ENCODE results near the gene HSPA12A. TPM values are rescaled to one million over a fixed set of nuclear protein-coding genes. Genes with fewer than 3 reads are reported as not detected.

The HSPA12A gene
- total RNA-seq, 1 experiment from 2014 or later: 3.1 TPM

DNA sequence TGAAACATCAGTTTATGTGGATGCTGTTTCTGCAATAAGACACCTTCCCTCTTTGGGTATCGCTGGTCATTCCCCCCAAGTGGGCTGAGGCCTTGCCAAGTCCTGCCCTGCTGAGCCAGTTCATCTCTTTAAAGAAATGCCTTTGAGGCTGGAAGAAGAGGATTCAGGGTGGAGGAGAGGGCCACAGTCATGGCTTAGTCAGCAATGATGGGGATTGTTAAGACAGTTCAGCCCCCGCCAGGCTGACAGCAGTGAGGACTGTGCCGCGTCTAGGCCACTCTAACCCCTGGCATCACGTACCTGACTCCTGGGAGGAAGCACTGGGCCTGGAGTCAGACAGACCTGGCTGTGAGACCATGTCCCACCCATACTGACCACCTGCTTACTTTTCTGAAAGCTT lies 73.3 kb downstream of the HSPA12A start:
- ATAC-seq: no peak
- Histone ChIP-seq H4K20me1 (ENCODE audit: low read length) (no peaks in the 10 kb centered on the region), H3K4me3 (ENCODE audit: low read length) (no peak overlapping the region), H3K9me3 (ENCODE audit: low read length) (no peaks in the 10 kb centered on the region), H3K9me2 (replicated peaks; ENCODE audit: low read length) (no peaks in the 10 kb centered on the region), H3K4me1 (ENCODE audit: insufficient read depth, low read length) (peaks cover 24% of the 10 kb centered on the region), H3F3A (ENCODE audit: low read length, unreplicated experiment) (no peaks in the 10 kb centered on the region), H3K9ac (ENCODE audit: low read length) (no peak overlapping the region), H3K27ac (ENCODE audit: low read length) (no peak overlapping the region), H3K4me2 (ENCODE audit: low read length) (no peak overlapping the region), H3K36me3 (ENCODE audit: low read depth, low read length) (no peaks in the 10 kb centered on the region), H3K27me3 (ENCODE audit: low read length) (no peaks in the 10 kb centered on the region), H3K79me2 (ENCODE audit: low read length) (no peaks in the 10 kb centered on the region), H2AFZ (ENCODE audit: low read length) (no peak overlapping the region)
- POLR2A ChIA-PET (ENCODE audit: unreplicated experiment): no interaction called here
- BruUV-seq (replicated peaks): no TSS peak
- CTCF ChIA-PET: no interaction called here
- DNase-seq: peak; percentile 55
- intact Hi-C loops (cut with micrococcal nuclease): no loop called here
- TF ChIP-seq EZH2 (IDR thresholded peaks at IDR 0.05; ENCODE audit: low read length, unreplicated experiment): no peak
- TF ChIP-seq, protein P1, sequence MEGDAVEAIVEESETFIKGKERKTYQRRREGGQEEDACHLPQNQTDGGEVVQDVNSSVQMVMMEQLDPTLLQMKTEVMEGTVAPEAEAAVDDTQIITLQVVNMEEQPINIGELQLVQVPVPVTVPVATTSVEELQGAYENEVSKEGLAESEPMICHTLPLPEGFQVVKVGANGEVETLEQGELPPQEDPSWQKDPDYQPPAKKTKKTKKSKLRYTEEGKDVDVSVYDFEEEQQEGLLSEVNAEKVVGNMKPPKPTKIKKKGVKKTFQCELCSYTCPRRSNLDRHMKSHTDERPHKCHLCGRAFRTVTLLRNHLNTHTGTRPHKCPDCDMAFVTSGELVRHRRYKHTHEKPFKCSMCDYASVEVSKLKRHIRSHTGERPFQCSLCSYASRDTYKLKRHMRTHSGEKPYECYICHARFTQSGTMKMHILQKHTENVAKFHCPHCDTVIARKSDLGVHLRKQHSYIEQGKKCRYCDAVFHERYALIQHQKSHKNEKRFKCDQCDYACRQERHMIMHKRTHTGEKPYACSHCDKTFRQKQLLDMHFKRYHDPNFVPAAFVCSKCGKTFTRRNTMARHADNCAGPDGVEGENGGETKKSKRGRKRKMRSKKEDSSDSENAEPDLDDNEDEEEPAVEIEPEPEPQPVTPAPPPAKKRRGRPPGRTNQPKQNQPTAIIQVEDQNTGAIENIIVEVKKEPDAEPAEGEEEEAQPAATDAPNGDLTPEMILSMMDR (conservative IDR thresholded peaks at IDR 0.05; ENCODE audit: low read depth, low read length): no peak
- no peak for TF ChIP-seq EZH2phosphoT487 (IDR thresholded peaks at IDR 0.05; ENCODE audit: borderline replicate concordance, low read length)

DNA sequence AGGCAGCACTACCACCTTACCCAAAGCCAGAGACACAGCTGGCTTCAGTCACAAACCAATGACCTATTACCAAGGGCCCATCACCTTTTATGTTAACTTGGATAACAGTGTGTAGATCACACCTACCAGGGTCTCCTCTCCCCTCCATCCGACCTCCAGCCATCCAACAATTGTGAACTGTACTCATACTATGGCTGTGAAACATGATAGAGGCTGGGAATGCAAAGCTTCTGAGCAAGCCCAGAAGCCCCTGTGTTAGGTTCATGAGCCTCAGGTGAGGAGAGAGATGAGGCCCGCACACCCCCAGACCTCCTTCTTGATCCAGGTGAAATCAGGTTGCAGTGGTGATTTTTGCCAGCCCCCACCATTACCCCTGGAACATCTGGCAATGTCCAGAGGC lies 73.9 kb downstream of the HSPA12A start:
- intact Hi-C loops (cut with micrococcal nuclease): no loop called here

DNA sequence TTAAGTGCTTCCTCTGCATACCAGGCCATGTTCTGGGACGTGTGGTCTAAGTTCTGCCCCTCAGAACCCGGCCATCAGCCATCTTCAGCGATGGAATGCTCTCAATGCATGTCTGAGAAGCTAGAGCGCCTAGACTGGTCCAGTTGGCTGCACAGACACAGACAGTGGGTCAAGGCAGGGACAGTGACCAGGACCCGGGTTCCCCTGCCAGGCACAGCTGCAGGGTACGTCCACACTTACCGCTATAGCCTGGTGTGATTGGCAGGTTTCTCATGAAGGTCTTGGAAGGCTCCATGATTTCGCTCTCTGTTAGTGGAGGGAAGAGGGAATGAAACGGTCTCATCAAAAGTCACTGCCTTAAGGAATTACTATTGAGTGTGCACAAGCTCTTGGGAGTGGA lies 74.3 kb downstream of the HSPA12A start:
- Histone ChIP-seq H4K20me1 (ENCODE audit: low read length) (no peaks in the 10 kb centered on the region), H3K27me3 (ENCODE audit: low read length) (no peaks in the 10 kb centered on the region; the same call in 1 of the 2 replicates), H3K9me3 (ENCODE audit: low read length) (no peaks in the 10 kb centered on the region), H3K4me2 (ENCODE audit: low read length) (no peak overlapping the region), H3K9ac (ENCODE audit: low read length) (no peak overlapping the region), H3K4me3 (ENCODE audit: low read length) (no peak overlapping the region), H3F3A (ENCODE audit: low read length, unreplicated experiment) (no peaks in the 10 kb centered on the region), H3K79me2 (ENCODE audit: low read length) (no peaks in the 10 kb centered on the region), H3K9me2 (replicated peaks; ENCODE audit: low read length) (no peaks in the 10 kb centered on the region), H2AFZ (ENCODE audit: low read length) (no peak overlapping the region), H3K27ac (ENCODE audit: low read length) (no peak overlapping the region), H3K4me1 (ENCODE audit: insufficient read depth, low read length) (peaks cover 24% of the 10 kb centered on the region), H3K36me3 (ENCODE audit: low read depth, low read length) (no peaks in the 10 kb centered on the region)
- ATAC-seq: no peak
- BruUV-seq (replicated peaks): no TSS peak
- DNase-seq: no peak
- ChIA-PET POLR2A (ENCODE audit: unreplicated experiment) (no interaction called here), CTCF (no interaction called here)
- TF ChIP-seq EZH2phosphoT487 (IDR thresholded peaks at IDR 0.05; ENCODE audit: borderline replicate concordance, low read length): no peak
- TF ChIP-seq, protein P1 (conservative IDR thresholded peaks at IDR 0.05; ENCODE audit: low read depth, low read length): no peak
- no peak for TF ChIP-seq EZH2 (IDR thresholded peaks at IDR 0.05; ENCODE audit: low read length, unreplicated experiment)
- intact Hi-C loops (cut with micrococcal nuclease): no loop called here

More for the DNA sequence above, 73.9 kb downstream of the HSPA12A start:
- no peak overlapping the region for H3K9ac ChIP-seq (ENCODE audit: low read length)
- no peaks in the 10 kb centered on the region; the same call in 1 of the 2 replicates for H3K27me3 ChIP-seq (ENCODE audit: low read length)
- no peaks in the 10 kb centered on the region for H3K36me3 ChIP-seq (ENCODE audit: low read depth, low read length)
- H3K79me2 ChIP-seq (ENCODE audit: low read length): no peaks in the 10 kb centered on the region
- DNase-seq (no peak), ATAC-seq (no peak)
- H3K4me1 ChIP-seq (ENCODE audit: insufficient read depth, low read length): peaks cover 24% of the 10 kb centered on the region
- no peak overlapping the region for H2AFZ ChIP-seq (ENCODE audit: low read length)
- H3K4me3 ChIP-seq (ENCODE audit: low read length): no peak overlapping the region
- H3K27ac ChIP-seq (ENCODE audit: low read length): no peak overlapping the region
- no TSS peak for BruUV-seq (replicated peaks)
- H3K9me3 ChIP-seq (ENCODE audit: low read length): no peaks in the 10 kb centered on the region
- H3K4me2 ChIP-seq (ENCODE audit: low read length): no peak overlapping the region
- ChIA-PET CTCF (no interaction called here), POLR2A (ENCODE audit: unreplicated experiment) (no interaction called here)
- no peaks in the 10 kb centered on the region for H4K20me1 ChIP-seq (ENCODE audit: low read length)
- no peaks in the 10 kb centered on the region for H3F3A ChIP-seq (ENCODE audit: low read length, unreplicated experiment)
- TF ChIP-seq EZH2 (IDR thresholded peaks at IDR 0.05; ENCODE audit: low read length, unreplicated experiment) (no peak), EZH2phosphoT487 (IDR thresholded peaks at IDR 0.05; ENCODE audit: borderline replicate concordance, low read length) (no peak)
- TF ChIP-seq, protein P1 (conservative IDR thresholded peaks at IDR 0.05; ENCODE audit: low read depth, low read length): no peak
- H3K9me2 ChIP-seq (replicated peaks; ENCODE audit: low read length): no peaks in the 10 kb centered on the region
